ENCODE results near the gene ASMTL.
"Not testable (repeated sequence)": the region's sequence is repeated elsewhere in the genome, so short reads cannot be mapped to it uniquely, and the experiment has no call there.

Gene ASMTL

DNA sequence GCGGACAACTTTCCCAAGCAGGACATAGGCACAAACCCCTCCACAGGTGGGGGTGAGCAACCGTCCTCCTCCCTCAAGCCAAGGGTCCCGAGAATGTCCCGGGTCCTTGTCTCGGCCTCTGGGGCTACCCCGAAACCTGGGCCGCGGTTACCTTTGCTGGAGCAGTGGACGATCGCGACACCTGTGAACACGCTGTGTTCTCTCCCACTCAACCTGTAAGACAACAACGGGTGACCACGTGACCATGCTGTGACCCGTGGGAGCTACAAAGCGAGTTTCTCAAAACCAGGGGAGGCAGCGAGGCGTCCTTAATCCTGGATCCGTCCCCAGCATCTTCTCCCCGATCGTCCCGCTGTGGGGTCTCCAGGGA, 17.9 kb downstream of the ASMTL start:
- Histone ChIP-seq H3K79me2 (ENCODE audit: insufficient read depth, low read length) (no peaks in the 10 kb centered on the region), H3K27me3 (ENCODE audit: low read length) (no peaks in the 10 kb centered on the region), H3K36me3 (ENCODE audit: low read length) (no peaks in the 10 kb centered on the region), H3K9me3 (ENCODE audit: insufficient read depth, low read length) (no peaks in the 10 kb centered on the region), H3F3A (ENCODE audit: insufficient read depth) (no peaks in the 10 kb centered on the region), H4K20me1 (ENCODE audit: low read depth, low read length) (no peaks in the 10 kb centered on the region), H2AFZ (ENCODE audit: low read depth, low read length, severe bottlenecking) (no peak overlapping the region), H3K4me3 (ENCODE audit: insufficient read depth, low read length, poor library complexity, severe bottlenecking) (no peak overlapping the region), H3K27ac (ENCODE audit: low read depth, low read length) (no peak overlapping the region), H3K9me2 (replicated peaks; ENCODE audit: insufficient read depth, low read length) (no peaks in the 10 kb centered on the region), H3K9ac (ENCODE audit: low read length) (no peak overlapping the region), H3K4me2 (ENCODE audit: low read depth, low read length, poor library complexity, severe bottlenecking) (no peak overlapping the region)
- TF ChIP-seq EZH2phosphoT487 (conservative IDR thresholded peaks at IDR 0.05; ENCODE audit: low read length): no peak

DNA sequence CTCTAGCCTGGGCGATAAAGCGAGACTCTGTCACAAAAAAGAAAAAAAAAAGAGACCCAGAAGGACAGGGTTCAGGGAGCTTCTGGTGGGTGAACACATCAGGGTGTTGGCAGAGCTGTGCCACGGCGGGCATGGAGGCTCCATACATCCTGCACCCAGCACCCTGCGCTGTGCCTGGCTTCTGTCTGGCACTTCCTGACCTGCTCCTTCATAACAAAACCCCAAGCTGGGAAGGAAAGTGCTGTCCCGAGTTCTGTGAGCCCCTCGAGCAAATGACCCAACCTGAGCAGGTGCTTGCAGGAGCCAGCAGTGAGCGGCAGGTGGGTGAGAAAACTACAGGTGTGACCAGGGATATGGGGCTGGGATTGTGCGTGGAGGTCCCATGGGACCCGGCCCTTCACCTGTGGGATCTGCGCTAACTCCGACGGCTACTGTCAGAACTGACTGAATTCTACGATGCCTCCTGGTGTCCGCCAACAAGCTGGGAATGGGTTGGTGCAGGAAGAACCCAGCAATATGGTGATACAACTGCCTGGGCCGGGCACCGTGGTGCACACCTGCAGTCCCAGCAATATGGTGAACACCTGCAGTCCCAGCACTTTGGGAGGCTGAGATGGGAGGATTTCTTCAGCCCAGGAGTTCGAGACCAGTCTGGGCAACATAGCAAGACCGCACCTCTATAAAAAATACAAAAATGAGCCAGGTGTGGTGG, 18.9 kb downstream of the ASMTL start:
- H3K4me3 ChIP-seq (ENCODE audit: insufficient read depth, low read length, poor library complexity, severe bottlenecking): no peak overlapping the region
- no peak overlapping the region for H3K4me2 ChIP-seq (ENCODE audit: low read depth, low read length, poor library complexity, severe bottlenecking)
- no peaks in the 10 kb centered on the region for H4K20me1 ChIP-seq (ENCODE audit: low read depth, low read length)

DNA sequence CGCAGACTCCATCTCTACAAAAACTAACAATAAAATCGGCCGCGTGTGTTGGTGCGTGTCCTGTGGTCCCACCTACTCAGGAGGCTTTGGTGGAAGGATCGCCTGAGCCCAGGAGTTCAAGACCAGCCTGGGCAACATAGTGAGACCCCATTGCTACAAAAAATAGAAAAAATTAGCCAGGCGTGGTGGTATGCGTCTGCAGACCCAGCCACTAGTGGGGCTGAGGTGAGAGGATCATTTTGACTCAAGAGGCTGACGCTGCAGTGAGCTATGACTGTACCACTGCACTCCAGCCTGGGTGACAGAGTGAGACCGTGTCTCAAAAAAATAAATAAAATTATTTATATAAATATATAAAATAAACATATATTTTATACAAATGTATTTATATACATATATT, 22.3 kb downstream of the ASMTL start:
- Histone ChIP-seq H3K27ac (ENCODE audit: low read depth, low read length) (no peak overlapping the region), H3K4me3 (ENCODE audit: insufficient read depth, low read length, poor library complexity, severe bottlenecking) (no peak overlapping the region), H3K79me2 (ENCODE audit: insufficient read depth, low read length) (no peaks in the 10 kb centered on the region), H4K20me1 (ENCODE audit: low read depth, low read length) (no peaks in the 10 kb centered on the region), H3K9me2 (replicated peaks; ENCODE audit: insufficient read depth, low read length) (no peaks in the 10 kb centered on the region), H3K4me2 (ENCODE audit: low read depth, low read length, poor library complexity, severe bottlenecking) (no peak overlapping the region), H3K9me3 (ENCODE audit: insufficient read depth, low read length) (no peaks in the 10 kb centered on the region), H3F3A (ENCODE audit: insufficient read depth) (no peaks in the 10 kb centered on the region), H3K36me3 (ENCODE audit: low read length) (no peaks in the 10 kb centered on the region), H3K9ac (ENCODE audit: low read length) (no peak overlapping the region), H2AFZ (ENCODE audit: low read depth, low read length, severe bottlenecking) (no peak overlapping the region), H3K27me3 (ENCODE audit: low read length) (no peaks in the 10 kb centered on the region)
- TF ChIP-seq, protein P1, sequence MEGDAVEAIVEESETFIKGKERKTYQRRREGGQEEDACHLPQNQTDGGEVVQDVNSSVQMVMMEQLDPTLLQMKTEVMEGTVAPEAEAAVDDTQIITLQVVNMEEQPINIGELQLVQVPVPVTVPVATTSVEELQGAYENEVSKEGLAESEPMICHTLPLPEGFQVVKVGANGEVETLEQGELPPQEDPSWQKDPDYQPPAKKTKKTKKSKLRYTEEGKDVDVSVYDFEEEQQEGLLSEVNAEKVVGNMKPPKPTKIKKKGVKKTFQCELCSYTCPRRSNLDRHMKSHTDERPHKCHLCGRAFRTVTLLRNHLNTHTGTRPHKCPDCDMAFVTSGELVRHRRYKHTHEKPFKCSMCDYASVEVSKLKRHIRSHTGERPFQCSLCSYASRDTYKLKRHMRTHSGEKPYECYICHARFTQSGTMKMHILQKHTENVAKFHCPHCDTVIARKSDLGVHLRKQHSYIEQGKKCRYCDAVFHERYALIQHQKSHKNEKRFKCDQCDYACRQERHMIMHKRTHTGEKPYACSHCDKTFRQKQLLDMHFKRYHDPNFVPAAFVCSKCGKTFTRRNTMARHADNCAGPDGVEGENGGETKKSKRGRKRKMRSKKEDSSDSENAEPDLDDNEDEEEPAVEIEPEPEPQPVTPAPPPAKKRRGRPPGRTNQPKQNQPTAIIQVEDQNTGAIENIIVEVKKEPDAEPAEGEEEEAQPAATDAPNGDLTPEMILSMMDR (IDR thresholded peaks at IDR 0.05; ENCODE audit: insufficient read depth, low read length, poor library complexity, severe bottlenecking): no peak
- no peak for TF ChIP-seq EZH2phosphoT487 (conservative IDR thresholded peaks at IDR 0.05; ENCODE audit: low read length)

More for the DNA sequence above, 18.9 kb downstream of the ASMTL start:
- Histone ChIP-seq H2AFZ (ENCODE audit: low read depth, low read length, severe bottlenecking) (no peak overlapping the region), H3K9ac (ENCODE audit: low read length) (no peak overlapping the region), H3K27me3 (ENCODE audit: low read length) (no peaks in the 10 kb centered on the region), H3K27ac (ENCODE audit: low read depth, low read length) (no peak overlapping the region), H3K9me2 (replicated peaks; ENCODE audit: insufficient read depth, low read length) (no peaks in the 10 kb centered on the region), H3K36me3 (ENCODE audit: low read length) (no peaks in the 10 kb centered on the region), H3K79me2 (ENCODE audit: insufficient read depth, low read length) (no peaks in the 10 kb centered on the region), H3F3A (ENCODE audit: insufficient read depth) (no peaks in the 10 kb centered on the region), H3K9me3 (ENCODE audit: insufficient read depth, low read length) (no peaks in the 10 kb centered on the region)
- TF ChIP-seq, protein P1 (IDR thresholded peaks at IDR 0.05; ENCODE audit: insufficient read depth, low read length, poor library complexity, severe bottlenecking): no peak
- no peak for TF ChIP-seq EZH2phosphoT487 (conservative IDR thresholded peaks at IDR 0.05; ENCODE audit: low read length)

DNA sequence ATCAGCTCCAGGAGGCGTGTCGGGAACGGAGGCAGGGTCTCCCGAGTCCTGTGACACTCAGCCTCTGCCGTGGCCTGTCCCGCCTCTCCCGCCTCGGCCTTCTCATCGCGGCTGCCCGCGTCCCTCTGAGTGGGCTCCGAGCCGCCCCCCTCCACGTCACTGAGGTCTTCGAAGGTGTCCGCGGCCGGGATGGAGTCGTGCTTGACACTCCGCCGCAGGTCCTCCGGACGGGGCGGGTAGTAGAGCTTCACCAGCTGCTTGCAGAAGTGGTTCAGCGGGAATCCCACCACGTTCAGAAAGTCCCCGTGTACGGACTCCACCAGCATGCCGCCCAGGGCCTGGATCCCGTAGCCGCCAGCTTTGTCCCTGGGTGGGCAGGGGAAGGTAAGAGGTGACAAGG, 25.0 kb downstream of the ASMTL start:
- H3K4me2 ChIP-seq (ENCODE audit: low read depth, low read length, poor library complexity, severe bottlenecking): no peak overlapping the region
- H3K9me2 ChIP-seq (replicated peaks; ENCODE audit: insufficient read depth, low read length): no peaks in the 10 kb centered on the region
- no peak for TF ChIP-seq EZH2phosphoT487 (conservative IDR thresholded peaks at IDR 0.05; ENCODE audit: low read length)
- TF ChIP-seq, protein P1 (IDR thresholded peaks at IDR 0.05; ENCODE audit: insufficient read depth, low read length, poor library complexity, severe bottlenecking): no peak
- no peaks in the 10 kb centered on the region for H3K9me3 ChIP-seq (ENCODE audit: insufficient read depth, low read length)
- H3K9ac ChIP-seq (ENCODE audit: low read length): no peak overlapping the region
- no peaks in the 10 kb centered on the region for H4K20me1 ChIP-seq (ENCODE audit: low read depth, low read length)
- H3K27ac ChIP-seq (ENCODE audit: low read depth, low read length): no peak overlapping the region
- H3F3A ChIP-seq (ENCODE audit: insufficient read depth): no peaks in the 10 kb centered on the region
- no peaks in the 10 kb centered on the region for H3K79me2 ChIP-seq (ENCODE audit: insufficient read depth, low read length)
- no peaks in the 10 kb centered on the region for H3K27me3 ChIP-seq (ENCODE audit: low read length)
- no peak overlapping the region for H2AFZ ChIP-seq (ENCODE audit: low read depth, low read length, severe bottlenecking)
- H3K4me3 ChIP-seq (ENCODE audit: insufficient read depth, low read length, poor library complexity, severe bottlenecking): no peak overlapping the region
- no peaks in the 10 kb centered on the region for H3K36me3 ChIP-seq (ENCODE audit: low read length)

DNA sequence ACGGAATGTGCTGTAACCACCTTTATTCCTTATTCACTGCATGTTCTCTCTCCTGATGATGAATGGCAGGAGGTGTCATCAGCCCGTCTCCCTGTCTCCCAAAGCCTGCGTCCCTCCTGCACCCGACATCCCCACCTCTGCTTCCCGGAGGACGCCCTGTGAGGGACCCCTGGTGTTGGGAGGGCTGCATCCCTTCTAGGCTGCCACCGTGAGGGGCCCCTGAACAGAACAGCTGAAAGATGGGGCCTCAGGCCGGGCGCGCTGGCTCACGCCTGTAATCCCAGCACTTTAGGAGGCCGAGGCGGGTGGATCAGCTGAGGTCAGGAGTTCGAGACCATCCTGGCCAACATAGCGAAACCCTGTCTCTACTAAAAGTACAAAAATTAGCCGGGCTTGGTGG, 26.4 kb downstream of the ASMTL start:
- not testable (repeated sequence) for H3K79me2 ChIP-seq (ENCODE audit: insufficient read depth, low read length); H3F3A ChIP-seq (ENCODE audit: insufficient read depth); H3K9me3 ChIP-seq (ENCODE audit: insufficient read depth, low read length); H3K4me2 ChIP-seq (ENCODE audit: low read depth, low read length, poor library complexity, severe bottlenecking); H3K27ac ChIP-seq (ENCODE audit: low read depth, low read length); H3K36me3 ChIP-seq (ENCODE audit: low read length); H3K9ac ChIP-seq (ENCODE audit: low read length); H3K9me2 ChIP-seq (replicated peaks; ENCODE audit: insufficient read depth, low read length); H3K4me3 ChIP-seq (ENCODE audit: insufficient read depth, low read length, poor library complexity, severe bottlenecking); H4K20me1 ChIP-seq (ENCODE audit: low read depth, low read length); H3K27me3 ChIP-seq (ENCODE audit: low read length); H2AFZ ChIP-seq (ENCODE audit: low read depth, low read length, severe bottlenecking)

All from SU-DHL-6 (cell line).